K562 (cell line): ENCODE results near the gene VCY. TPM values are rescaled to one million over a fixed set of nuclear protein-coding genes. Genes with fewer than 3 reads are reported as not detected.
"Not testable (repeated sequence)": the region's sequence is repeated elsewhere in the genome, so short reads cannot be mapped to it uniquely, and the experiment has no call there.

Experiments used
- ATAC-seq: fragments of 200-7000 bp; cut with Tn5 transposase; 3 replicates; pipeline ENCODE4 v1.9.1; 2020; ENCODE audit warnings: moderate library complexity
- BruUV-seq: library from RNA; stranded (reverse); fragments of 400-500 nt; replicated peaks from 2 replicates; lab custom pipeline; 2021; lab: Mats Ljungman, UMichigan
- CTCF ChIA-PET: fragments of 300-600 bp; formaldehyde crosslinking; extraction: SDS; loops from one replicate; lab custom pipeline; 2021; ENCODE audit warnings: low intra/inter-chr PET ratio; lab: Yijun Ruan, JAX
- POLR2A ChIA-PET: fragments of 300-600, 350-650 bp; sonication (Branson Sonifier 250); formaldehyde crosslinking; extraction: SDS; loops from one replicate; lab custom pipeline; 2021; ENCODE audit warnings: antibody characterized with exemption, inconsistent platforms; lab: Yijun Ruan, JAX
- DNase-seq, 4 experiments: peaks; one replicate each; pipeline versions ENCODE4 v3.0.0 to v3.0.0-alpha.2; 2011 to 2018; ENCODE audit warnings: low spot score in 3 of 4, mixed read lengths in 3 of 4; ENCODE audit errors: extremely low read depth in 1 of 4
- FAIRE-seq: peaks from 2 replicates; lab custom pipeline; 2011; peaks lifted over from hg19 to GRCh38; lab: Jason Lieb, UNC
- H2AFZ ChIP-seq: 2 replicates; pipeline ENCODE4 v1.6.0; 2011; ENCODE audit warnings: low read depth, low read length, control low read depth, inconsistent platforms
- H3K27ac ChIP-seq: fragments of 200-600 bp; 3 replicates; pipeline ENCODE4 v1.8.0; 2011; ENCODE audit warnings: low read depth, mild to moderate bottlenecking, control low read depth, inconsistent platforms, low read length, moderate library complexity, mixed read lengths; ENCODE audit errors: extremely low read depth
- H3K27me3 ChIP-seq, 2 experiments: fragments of 300-600 bp in 1 of 2; 2 replicates in 1 of 2; 3 replicates in 1 of 2; pipeline versions ENCODE4 v1.6.0 to v1.8.0; 2011; ENCODE audit warnings: inconsistent platforms in 2 of 2, low read length in 2 of 2, mild to moderate bottlenecking in 1 of 2, mixed read lengths in 1 of 2, moderate library complexity in 1 of 2; ENCODE audit not compliant: control insufficient read depth in 2 of 2, insufficient read depth in 2 of 2
- H3K36me3 ChIP-seq: fragments of 300-600 bp; 3 replicates; pipeline ENCODE4 v1.8.0; 2011; ENCODE audit warnings: mild to moderate bottlenecking, low read length, inconsistent platforms; ENCODE audit not compliant: control insufficient read depth, insufficient read depth
- H3K4me1 ChIP-seq, 2 experiments: fragments of 200-600 bp in 1 of 2; replicated peaks in 1 of 2; 2 replicates in 1 of 2; 3 replicates in 1 of 2; pipeline versions ENCODE4 v1.5.1 to v1.8.0; 2011; ENCODE audit warnings: inconsistent platforms in 2 of 2, low read length in 2 of 2, mild to moderate bottlenecking in 1 of 2, mixed read lengths in 1 of 2, moderate library complexity in 1 of 2; ENCODE audit not compliant: control insufficient read depth in 2 of 2, insufficient read depth in 2 of 2
- H3K4me2 ChIP-seq: 2 replicates; pipeline ENCODE4 v1.6.1; 2011; ENCODE audit warnings: low read length, control low read depth, inconsistent platforms, mixed read lengths; ENCODE audit not compliant: insufficient read depth
- H3K4me3 ChIP-seq: fragments of 200-600 bp; sonication (generic), shearing (Covaris generic); 2 replicates; pipeline ENCODE4 v1.5.1; 2016; ENCODE audit warnings: control low read depth, inconsistent platforms
- H3K79me2 ChIP-seq: fragments of 200-600 bp; 3 replicates; pipeline ENCODE4 v1.8.0; 2011; ENCODE audit warnings: low read length, inconsistent platforms; ENCODE audit not compliant: control insufficient read depth, insufficient read depth
- H3K9ac ChIP-seq, 2 experiments: 2 replicates each; pipeline versions ENCODE4 v1.6.0 to v1.6.1; 2011; ENCODE audit warnings: low read depth in 2 of 2, low read length in 2 of 2, control low read depth in 1 of 2, inconsistent platforms in 1 of 2, mild to moderate bottlenecking in 1 of 2, mixed read lengths in 1 of 2; ENCODE audit not compliant: insufficient read depth in 1 of 2
- H3K9me1 ChIP-seq: one replicate; pipeline ENCODE4 v1.6.0; 2011; ENCODE audit warnings: inconsistent platforms, mild to moderate bottlenecking, low read length, moderate library complexity; ENCODE audit not compliant: control insufficient read depth, insufficient read depth
- H3K9me3 ChIP-seq: replicated peaks from 2 replicates; pipeline ENCODE4 v1.5.1; 2011; ENCODE audit warnings: low read depth, low read length, inconsistent platforms; ENCODE audit not compliant: control insufficient read depth, insufficient read depth
- H4K20me1 ChIP-seq: replicated peaks from 2 replicates; pipeline ENCODE4 v1.6.1; 2011; ENCODE audit warnings: low read length, inconsistent platforms, mixed read lengths; ENCODE audit not compliant: control insufficient read depth, insufficient read depth
- WGBS: fragments of 100-300 bp; shearing (Covaris generic); methylation state at CpG from one replicate; pipeline ENCODE4 v1.1.6; 2016; ENCODE audit warnings: low coverage, mixed read lengths; ENCODE audit not compliant: insufficient coverage; ENCODE audit errors: missing lambda C conversion rate; 5-methylcytosine and 5-hydroxymethylcytosine counted together
- in situ Hi-C: fragments of 300-500 bp; cut with MboI; formaldehyde crosslinking; loops from 4 replicates; pipeline ENCODE4 v1.15.0; 2018; ENCODE audit warnings: inconsistent platforms, mixed read lengths
- intact Hi-C: fragments of 100-400 bp; cut with micrococcal nuclease; formaldehyde crosslinking; loops from 2 replicates; pipeline ENCODE4 v1.14.2; 2022
- polyA plus RNA-seq, 8 experiments: library from polyadenylated mRNA; depleted of rRNA in 4 of 8; stranded (reverse) in 5 of 8; unstranded in 3 of 8; fragments of >200 nt; fragmentation: Nextera tagmentation in 2 of 8; fragmentation: Illumina TruSeq in 1 of 8; extraction: Ambion mirVana in 2 of 8; extraction: Trizol in 1 of 8; gene quantifications; 2 replicates each; pipeline versions ENCODE4 v1.2.1 to v1.2.3, GENCODE V29; 2011 to 2014; ENCODE audit warnings: inconsistent platforms in 1 of 8, missing spikeins in 1 of 8
- total RNA-seq, 7 experiments: library from RNA; depleted of rRNA in 6 of 7; stranded (reverse); fragments of >200 nt in 6 of 7; fragmentation: Illumina TruSeq in 2 of 7; extraction: Trizol in 2 of 7; gene quantifications; 2 replicates each; pipeline versions ENCODE4 v1.2.1 to v1.2.3, GENCODE V29; 2011 to 2021; ENCODE audit warnings: low replicate concordance in 1 of 7

Gene VCY
- total and polyA plus RNA-seq, 9 of the 15 experiments (the other 6 are each of a cell fraction or from before 2014, with no cell fraction given), result not detected

- BruUV-seq, H3K27me3 ChIP-seq, ATAC-seq, H3K4me2 ChIP-seq, H2AFZ ChIP-seq, POLR2A ChIA-PET, H3K27ac ChIP-seq, in situ Hi-C loops, H3K79me2 ChIP-seq, H3K9me1 ChIP-seq, DNase-seq, H4K20me1 ChIP-seq, intact Hi-C loops, H3K4me1 ChIP-seq, H3K9ac ChIP-seq, H3K4me3 ChIP-seq, CTCF ChIA-PET, H3K36me3 ChIP-seq, FAIRE-seq, H3K9me3 ChIP-seq: not testable (repeated sequence)
- no CpG with 5 or more reads among the region's 2 CpGs for WGBS
Observed at GRCh38 chrY:13942406-13942805, 43.9 kb downstream of the VCY start.

Other genes with a start within 250 kb of the VCY start
- gene VCY1B, start 69.8 kb upstream of the VCY start, total RNA-seq (2014; rRNA removed), result not detected in 2 replicates
- gene VCY1B, start 69.8 kb upstream of the VCY start, total RNA-seq (2014; rRNA removed; fragmentation: Illumina TruSeq; extraction: Trizol), result not detected in 2 replicates
- gene VCY1B, start 69.8 kb upstream of the VCY start, total RNA-seq (2015; rRNA removed; fragmentation: Illumina TruSeq; extraction: Trizol), result not detected in 2 replicates
- not detected in 2 replicates for gene VCY1B, start 69.8 kb upstream of the VCY start, total RNA-seq (2021)
- gene VCY1B, start 69.8 kb upstream of the VCY start, polyA plus RNA-seq (2011; rRNA removed), result not detected in 2 replicates
- gene VCY1B, start 69.8 kb upstream of the VCY start, polyA plus RNA-seq (2014; fragmentation: Illumina TruSeq; extraction: Trizol), result not detected in 2 replicates
- gene VCY1B, start 69.8 kb upstream of the VCY start, polyA plus RNA-seq (2014; fragmentation: Nextera tagmentation; extraction: Ambion mirVana), result not detected
- not detected in 2 replicates for gene VCY1B, start 69.8 kb upstream of the VCY start, polyA plus RNA-seq (2014; rRNA removed)